Glutamatergic neuron (in vitro differentiated cells): ENCODE results near the gene CLEC19A. TPM values are rescaled to one million over a fixed set of nuclear protein-coding genes. Genes with fewer than 3 reads are reported as not detected.

Experiments
- DNase-seq: peaks from one replicate; pipeline ENCODE4 v3.0.0; 2022
- H3K27ac Mint-ChIP-seq: one replicate; pipeline ENCODE4 v1.8.0; 2020; ENCODE audit warnings: mild to moderate bottlenecking, mixed read lengths, inconsistent platforms; ENCODE audit not compliant: unreplicated experiment
- H3K27me3 Mint-ChIP-seq: one replicate; pipeline ENCODE4 v1.8.0; 2020; ENCODE audit warnings: mild to moderate bottlenecking, moderate library complexity, mixed read lengths, inconsistent platforms; ENCODE audit not compliant: unreplicated experiment
- H3K36me3 Mint-ChIP-seq: one replicate; pipeline ENCODE4 v1.8.0; 2020; ENCODE audit warnings: mild to moderate bottlenecking, mixed read lengths, inconsistent platforms; ENCODE audit not compliant: unreplicated experiment
- H3K4me1 Mint-ChIP-seq: one replicate; pipeline ENCODE4 v1.8.0; 2020; ENCODE audit warnings: mild to moderate bottlenecking, low read depth, mixed read lengths, inconsistent platforms; ENCODE audit not compliant: unreplicated experiment
- H3K4me3 Mint-ChIP-seq: one replicate; pipeline ENCODE4 v1.8.0; 2020; ENCODE audit warnings: mild to moderate bottlenecking, mixed read lengths, inconsistent platforms; ENCODE audit not compliant: unreplicated experiment
- H3K9me3 Mint-ChIP-seq: one replicate; pipeline ENCODE4 v1.8.0; 2020; ENCODE audit warnings: mild to moderate bottlenecking, moderate library complexity, mixed read lengths, inconsistent platforms; ENCODE audit not compliant: unreplicated experiment
- CTCF ChIP-seq: fragments of 200-600 bp; sonication (generic); IDR thresholded peaks from one replicate; pipeline ENCODE4 v1.5.0; 2021; ENCODE audit not compliant: partially characterized antibody, unreplicated experiment
- total RNA-seq: library from RNA; stranded (reverse); fragmentation: NEBNext Ultra II Directional; extraction: Animal tissue kit (Norgen Biotek cat#: 25700); gene quantifications from one replicate; pipeline ENCODE4 v1.2.1, GENCODE V29; 2021; ENCODE audit not compliant: unreplicated experiment

The CLEC19A gene
- total RNA-seq, 1 donor from 2014 or later: not detected

- peaks cover 2% of the 10 kb centered on the region for H3K4me1 Mint-ChIP-seq
- TF ChIP-seq CTCF: no peak
- no peaks in the 10 kb centered on the region for H3K9me3 Mint-ChIP-seq
- no peak overlapping the region for H3K27ac Mint-ChIP-seq
- H3K4me3 Mint-ChIP-seq: no peak overlapping the region
- peaks cover 4% of the 10 kb centered on the region for H3K27me3 Mint-ChIP-seq
- no peaks in the 10 kb centered on the region for H3K36me3 Mint-ChIP-seq
- DNase-seq: no peak
Observed at GRCh38 chr16:19252904-19253303, 32.6 kb upstream of the CLEC19A start.

GRCh38 chr16:19254611-19255010 lies 30.9 kb upstream of the CLEC19A start:
- H3K9me3 Mint-ChIP-seq: no peaks in the 10 kb centered on the region
- peaks cover 4% of the 10 kb centered on the region for H3K27me3 Mint-ChIP-seq
- no peak overlapping the region for H3K27ac Mint-ChIP-seq
- peaks cover 2% of the 10 kb centered on the region for H3K4me1 Mint-ChIP-seq
- no peaks in the 10 kb centered on the region for H3K36me3 Mint-ChIP-seq
- no peak for TF ChIP-seq CTCF
- no peak for DNase-seq
- H3K4me3 Mint-ChIP-seq: no peak overlapping the region

- Mint-ChIP-seq H3K27ac (no peak overlapping the region), H3K9me3 (no peaks in the 10 kb centered on the region), H3K4me3 (no peak overlapping the region), H3K4me1 (peaks cover 4% of the 10 kb centered on the region), H3K27me3 (no peaks in the 10 kb centered on the region), H3K36me3 (peaks cover 16% of the 10 kb centered on the region)
- DNase-seq: no peak
- TF ChIP-seq CTCF: no peak
Observed at GRCh38 chr16:19264123-19264673, 21.3 kb upstream of the CLEC19A start.

- H3K36me3 Mint-ChIP-seq: peaks cover 16% of the 10 kb centered on the region
- H3K9me3 Mint-ChIP-seq: peaks cover 2% of the 10 kb centered on the region
Observed at GRCh38 chr16:19265380-19265930, 20.1 kb upstream of the CLEC19A start.

More at GRCh38 chr16:19265380-19265930, 20.1 kb upstream of the CLEC19A start:
- no peak for TF ChIP-seq CTCF
- no peak overlapping the region for H3K27ac Mint-ChIP-seq
- no peaks in the 10 kb centered on the region for H3K27me3 Mint-ChIP-seq
- H3K4me1 Mint-ChIP-seq: peaks cover 4% of the 10 kb centered on the region
- no peak overlapping the region for H3K4me3 Mint-ChIP-seq
- no peak for DNase-seq
